ENCODE measurements around the gene KIAA0232.

GRCh38 chr4:6824071-6824470 is 41.5 kb downstream of the KIAA0232 start:
- no peak for TF ChIP-seq EZH2 (IDR thresholded peaks at IDR 0.05; ENCODE audit: borderline replicate concordance, control insufficient read depth, low read depth, low read length)
- no peak for TF ChIP-seq POLR2A (IDR thresholded peaks at IDR 0.05; ENCODE audit: low read depth, low read length)
- no peak for TF ChIP-seq HDGF (IDR thresholded peaks at IDR 0.05)
- TF ChIP-seq RCOR1 (conservative IDR thresholded peaks at IDR 0.05; ENCODE audit: low read depth, low read length) = no peak
- TF ChIP-seq CEBPB (IDR thresholded peaks at IDR 0.05; ENCODE audit: borderline replicate concordance in 1 of 2, low read depth in 2 of 2, low read length in 2 of 2) = no peak
- no peak for TF ChIP-seq NKRF (conservative IDR thresholded peaks at IDR 0.05)
- no peak for TF ChIP-seq STAT3 (IDR thresholded peaks at IDR 0.05; ENCODE audit: low read depth, low read length)
- no peak for TF ChIP-seq RAD51 (IDR thresholded peaks at IDR 0.05)
- TF ChIP-seq MAX (IDR thresholded peaks at IDR 0.05; ENCODE audit: low read depth, low read length) = no peak
- TF ChIP-seq MYC (IDR thresholded peaks at IDR 0.05; ENCODE audit: insufficient read depth, insufficient read length, insufficient replicate concordance, low read length, severe bottlenecking) = no peak

Measured in GM12878 (cell line).